ENCODE data around the gene PKDREJ. TPM values are rescaled to one million over a fixed set of nuclear protein-coding genes. Genes with fewer than 3 reads are reported as not detected.
"Not testable (repeated sequence)": the region's sequence is repeated elsewhere in the genome, so short reads cannot be mapped to it uniquely, and the experiment has no call there.

PKDREJ gene, protein sequence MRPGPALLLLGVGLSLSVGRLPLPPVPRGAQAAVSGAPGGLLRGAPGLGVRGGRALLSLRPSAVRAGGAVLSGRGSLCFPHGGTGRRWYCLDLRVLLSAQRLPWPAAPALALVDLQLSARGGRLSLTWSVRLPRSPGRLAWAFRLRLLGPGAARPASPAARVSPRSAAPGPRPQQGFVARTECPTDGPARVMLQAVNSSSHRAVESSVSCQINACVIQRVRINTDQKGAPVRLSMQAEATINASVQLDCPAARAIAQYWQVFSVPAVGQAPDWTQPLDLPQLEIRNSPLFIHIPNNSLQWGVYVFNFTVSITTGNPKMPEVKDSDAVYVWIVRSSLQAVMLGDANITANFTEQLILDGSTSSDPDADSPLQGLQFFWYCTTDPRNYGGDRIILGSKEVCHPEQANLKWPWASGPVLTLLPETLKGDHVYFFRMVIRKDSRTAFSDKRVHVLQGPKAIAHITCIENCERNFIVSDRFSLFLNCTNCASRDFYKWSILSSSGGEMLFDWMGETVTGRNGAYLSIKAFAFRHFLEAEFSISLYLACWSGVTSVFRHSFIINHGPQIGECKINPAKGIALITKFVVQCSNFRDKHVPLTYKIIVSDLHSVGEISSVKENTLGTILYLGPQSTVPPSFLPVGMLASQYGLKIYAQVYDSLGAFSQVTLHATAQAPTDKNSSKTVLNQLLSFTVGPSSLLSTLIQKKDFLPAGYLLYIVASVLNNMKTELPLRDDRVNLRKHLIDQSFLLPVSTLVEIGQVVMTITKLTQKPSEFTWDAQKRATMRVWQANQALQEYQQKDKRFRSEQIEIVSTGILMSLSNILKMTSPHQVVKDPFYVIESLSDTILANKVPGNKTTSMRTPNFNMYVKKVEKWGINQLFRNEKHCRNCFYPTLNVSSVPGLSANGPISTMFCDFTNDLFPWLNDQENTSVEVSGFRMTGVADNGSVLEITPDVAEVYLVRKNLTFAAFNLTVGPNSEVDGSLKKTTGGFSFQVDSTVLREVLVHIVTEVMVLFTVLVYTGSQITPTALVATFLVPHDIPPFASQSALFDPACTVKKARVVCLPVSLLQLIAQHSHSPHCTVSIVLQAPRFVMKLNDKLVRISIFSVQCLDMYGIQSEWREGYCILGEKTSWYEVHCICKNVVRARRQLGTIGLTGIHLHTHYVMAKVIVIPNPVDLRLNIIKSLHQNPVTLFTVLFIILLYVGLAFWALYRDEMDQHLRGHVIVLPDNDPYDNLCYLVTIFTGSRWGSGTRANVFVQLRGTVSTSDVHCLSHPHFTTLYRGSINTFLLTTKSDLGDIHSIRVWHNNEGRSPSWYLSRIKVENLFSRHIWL (N-terminal part only)
- total RNA-seq = not detected
- not detected for polyA plus RNA-seq

DNA sequence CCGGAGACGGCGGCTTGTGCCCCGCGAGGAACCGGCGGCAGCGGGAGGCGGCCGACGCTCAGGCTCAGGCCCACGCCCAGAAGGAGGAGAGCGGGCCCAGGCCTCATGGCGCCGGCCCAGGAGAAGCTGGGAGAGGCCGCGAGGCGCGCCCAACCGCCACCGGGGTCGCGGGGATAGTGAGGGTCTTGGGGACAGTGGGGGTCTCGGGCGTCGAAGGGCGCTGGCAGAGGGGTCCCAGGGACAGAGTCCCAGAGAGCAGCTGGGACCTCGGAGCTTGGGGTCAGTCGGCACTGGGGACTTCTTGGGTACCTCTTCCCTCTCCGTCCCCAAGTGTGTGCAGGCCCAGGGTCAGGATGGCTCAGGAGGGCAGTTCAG is at the start of gene PKDREJ:
Gene PKDREJ (minus strand): TSS at position 128 of the 375 bp plus-strand sequence. CDS start 21 bp downstream, at position 107.
- POLR2A ChIA-PET (ENCODE audit: partially characterized antibody) = interaction anchor here (1.1 kb wide), 1 partner anchor 15 kb away, joined by 4 read pairs; no protein-coding TSS in a partner anchor
- peak within 1 kb of the TSS; percentile 20 to 51 (median 34) for H3K4me3 Mint-ChIP-seq
- H3K27me3 Mint-ChIP-seq = peaks cover 39 to 51% of the 10 kb centered on the region in 2 donors
- H3K4me3 ChIP-seq (ENCODE audit: low read length in 2 of 2) = no peak within 1 kb of the TSS
- peak within 1 kb of the TSS in 1 of 7 donors; percentile 42 for H3K27ac Mint-ChIP-seq
- peaks cover 17% of the 10 kb centered on the region for H3K27me3 ChIP-seq (ENCODE audit: insufficient read depth, low read length)
- H3K27ac ChIP-seq (ENCODE audit: low read depth, low read length) = no peak within 1 kb of the TSS
- no peaks in the 10 kb centered on the region for H3K36me3 ChIP-seq (ENCODE audit: insufficient read depth, low read length)
- H3K4me1 Mint-ChIP-seq = peaks cover 5 to 16% (median 8%) of the 10 kb centered on the region in 4 donors
- CTCF ChIA-PET (ENCODE audit: partially characterized antibody) = no interaction called here
- peaks cover 0 to 3% of the 10 kb centered on the region in 2 donors for H3K36me3 Mint-ChIP-seq
- H3K4me1 ChIP-seq (ENCODE audit: insufficient read depth, low read length) = peaks cover 7% of the 10 kb centered on the region
- H3K9me3 ChIP-seq (ENCODE audit: control insufficient read depth in 1 of 2, low read length in 2 of 2) = no peaks in the 10 kb centered on the region
- DNase-seq = no peak
- intact Hi-C loops (cut with micrococcal nuclease) = no loop called here
- peaks cover 0 to 7% (median under 1%) of the 10 kb centered on the region in 8 donors for H3K9me3 Mint-ChIP-seq

DNA sequence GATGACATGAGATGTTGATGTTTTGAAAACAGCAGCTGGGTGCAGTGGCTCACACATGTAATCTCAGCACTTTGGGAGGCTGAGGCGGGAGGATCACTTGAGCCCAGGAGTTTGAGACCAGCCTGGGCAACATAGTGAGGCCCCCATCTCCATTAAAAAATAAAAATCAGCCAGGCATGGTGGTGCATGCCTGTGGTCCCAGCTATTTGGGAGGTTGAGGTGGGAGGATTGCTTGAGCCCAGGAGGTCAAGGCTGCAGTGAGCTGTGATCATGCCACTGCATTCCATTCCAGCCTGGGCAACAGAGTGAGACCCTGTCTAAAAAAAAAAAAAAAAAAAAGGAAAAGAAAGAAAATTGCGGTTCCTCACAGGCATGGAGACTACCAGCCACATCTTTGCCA is 49.7 kb upstream of the PKDREJ start:
- not testable (repeated sequence) for H3K36me3 Mint-ChIP-seq; H3K4me1 Mint-ChIP-seq; DNase-seq; H3K27ac ChIP-seq (ENCODE audit: low read depth, low read length); H3K9me3 ChIP-seq (ENCODE audit: control insufficient read depth in 1 of 2, low read length in 2 of 2); H3K4me3 ChIP-seq (ENCODE audit: low read length in 2 of 2); H3K4me3 Mint-ChIP-seq; H3K27me3 ChIP-seq (ENCODE audit: insufficient read depth, low read length); H3K27me3 Mint-ChIP-seq; H3K4me1 ChIP-seq (ENCODE audit: insufficient read depth, low read length); H3K27ac Mint-ChIP-seq; H3K9me3 Mint-ChIP-seq; H3K36me3 ChIP-seq (ENCODE audit: insufficient read depth, low read length)
- intact Hi-C loops (cut with micrococcal nuclease) = loop anchor here (5.0 kb wide), 1 partner anchor 306 kb away; no protein-coding TSS in a partner anchor
- POLR2A ChIA-PET (ENCODE audit: partially characterized antibody) = interaction anchor here (1.6 kb wide), 1 partner anchor 191 kb away, joined by 3 read pairs; no protein-coding TSS in a partner anchor
- CTCF ChIA-PET (ENCODE audit: partially characterized antibody) = interaction anchor here (0.6 to 4.3 kb wide), 8 partner anchors 9 to 1590 kb away, joined by 3 to 37 read pairs (median 4); no protein-coding TSS in a partner anchor

DNA sequence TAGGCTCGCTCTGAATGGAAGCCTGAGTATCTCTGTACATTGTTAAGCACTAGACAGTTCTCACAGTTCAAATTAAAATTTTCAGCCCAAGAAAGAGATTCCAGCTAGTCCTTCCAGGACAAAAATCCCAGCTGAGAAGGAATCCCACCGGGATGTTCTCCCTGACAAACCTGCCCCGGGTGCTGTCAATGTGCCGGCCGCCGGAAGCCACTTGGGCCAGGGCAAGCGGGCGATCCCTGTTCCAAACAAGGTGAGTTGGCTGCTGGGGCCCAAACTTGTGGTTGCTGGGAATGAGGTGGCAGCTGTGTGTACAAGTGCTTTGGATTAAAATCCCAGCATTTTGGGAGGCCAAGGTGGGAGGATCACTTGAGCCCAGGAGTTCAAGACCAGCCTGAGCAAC is 48.9 kb upstream of the PKDREJ start:
- intact Hi-C loops (cut with micrococcal nuclease) = loop anchor here (5.0 kb wide), 1 partner anchor 305 kb away; no protein-coding TSS in a partner anchor
- H3K27me3 Mint-ChIP-seq = no peaks in the 10 kb centered on the region
- Histone ChIP-seq H3K4me1 (ENCODE audit: insufficient read depth, low read length) (no peaks in the 10 kb centered on the region), H3K36me3 (ENCODE audit: insufficient read depth, low read length) (no peaks in the 10 kb centered on the region), H3K27me3 (ENCODE audit: insufficient read depth, low read length) (no peaks in the 10 kb centered on the region), H3K27ac (ENCODE audit: low read depth, low read length) (no peak overlapping the region), H3K9me3 (ENCODE audit: control insufficient read depth in 1 of 2, low read length in 2 of 2) (no peaks in the 10 kb centered on the region), H3K4me3 (ENCODE audit: low read length in 2 of 2) (no peak overlapping the region)
- peaks cover 0 to 2% (median under 1%) of the 10 kb centered on the region in 4 donors for H3K4me1 Mint-ChIP-seq
- peak overlapping the region in 2 of 7 donors; percentile 67 to 74 for H3K27ac Mint-ChIP-seq
- DNase-seq = no peak
- H3K9me3 Mint-ChIP-seq = no peaks in the 10 kb centered on the region
- ChIA-PET POLR2A (ENCODE audit: partially characterized antibody) (interaction anchor here (1.3 to 1.6 kb wide), 2 partner anchors 16 to 190 kb away, joined by 3 read pairs; no protein-coding TSS in a partner anchor), CTCF (ENCODE audit: partially characterized antibody) (interaction anchor here (0.7 to 4.3 kb wide), 5 partner anchors 13 to 306 kb away, joined by 3 to 37 read pairs (median 5); no protein-coding TSS in a partner anchor)
- H3K36me3 Mint-ChIP-seq = no peaks in the 10 kb centered on the region
- H3K4me3 Mint-ChIP-seq = no peak overlapping the region

DNA sequence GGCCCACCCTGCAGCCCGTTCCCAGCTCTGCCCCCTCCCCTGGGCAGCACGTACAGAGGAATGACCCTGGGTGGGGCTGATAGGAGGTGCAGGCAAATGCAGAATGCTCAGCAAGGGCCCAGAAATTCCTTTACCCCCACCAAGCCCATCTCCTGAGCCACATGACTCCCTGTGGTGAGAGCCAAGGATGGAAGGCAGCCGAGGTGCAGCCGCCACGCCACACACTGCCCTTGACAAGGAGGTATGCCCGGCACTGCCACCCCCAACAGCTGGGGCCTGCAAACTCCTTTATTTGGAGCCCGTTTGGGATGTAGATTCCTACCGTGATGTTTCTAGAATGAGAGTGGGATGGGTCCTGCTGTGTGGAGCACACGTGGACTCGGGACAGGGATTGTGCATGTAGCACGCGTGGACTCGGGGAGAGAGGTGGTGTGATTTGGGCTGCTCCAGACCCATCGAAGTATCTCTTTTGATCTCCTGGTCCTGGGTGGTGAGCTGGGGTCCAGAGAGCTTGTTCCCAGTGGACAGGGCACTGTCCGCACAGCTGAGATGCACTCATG is 46.5 kb upstream of the PKDREJ start:
- Mint-ChIP-seq H3K27ac (peak overlapping the region in 2 of 7 donors; percentile 9 to 66), H3K4me3 (no peak overlapping the region), H3K36me3 (no peaks in the 10 kb centered on the region), H3K27me3 (no peaks in the 10 kb centered on the region), H3K9me3 (no peaks in the 10 kb centered on the region), H3K4me1 (peaks cover 0 to 2% (median under 1%) of the 10 kb centered on the region in 4 donors)
- no peak for DNase-seq
- Histone ChIP-seq H3K4me1 (ENCODE audit: insufficient read depth, low read length) (no peaks in the 10 kb centered on the region), H3K4me3 (ENCODE audit: low read length in 2 of 2) (no peak overlapping the region), H3K27me3 (ENCODE audit: insufficient read depth, low read length) (no peaks in the 10 kb centered on the region), H3K36me3 (ENCODE audit: insufficient read depth, low read length) (no peaks in the 10 kb centered on the region), H3K9me3 (ENCODE audit: control insufficient read depth in 1 of 2, low read length in 2 of 2) (no peaks in the 10 kb centered on the region), H3K27ac (ENCODE audit: low read depth, low read length) (no peak overlapping the region)
- intact Hi-C loops (cut with micrococcal nuclease) = loop anchor here (5.0 kb wide), 1 partner anchor 302 kb away; no protein-coding TSS in a partner anchor
- ChIA-PET POLR2A (ENCODE audit: partially characterized antibody) (no interaction called here), CTCF (ENCODE audit: partially characterized antibody) (interaction anchor here (1.0 to 4.3 kb wide), 2 partner anchors 10 to 188 kb away, joined by 4 to 37 read pairs; no protein-coding TSS in a partner anchor)

DNA sequence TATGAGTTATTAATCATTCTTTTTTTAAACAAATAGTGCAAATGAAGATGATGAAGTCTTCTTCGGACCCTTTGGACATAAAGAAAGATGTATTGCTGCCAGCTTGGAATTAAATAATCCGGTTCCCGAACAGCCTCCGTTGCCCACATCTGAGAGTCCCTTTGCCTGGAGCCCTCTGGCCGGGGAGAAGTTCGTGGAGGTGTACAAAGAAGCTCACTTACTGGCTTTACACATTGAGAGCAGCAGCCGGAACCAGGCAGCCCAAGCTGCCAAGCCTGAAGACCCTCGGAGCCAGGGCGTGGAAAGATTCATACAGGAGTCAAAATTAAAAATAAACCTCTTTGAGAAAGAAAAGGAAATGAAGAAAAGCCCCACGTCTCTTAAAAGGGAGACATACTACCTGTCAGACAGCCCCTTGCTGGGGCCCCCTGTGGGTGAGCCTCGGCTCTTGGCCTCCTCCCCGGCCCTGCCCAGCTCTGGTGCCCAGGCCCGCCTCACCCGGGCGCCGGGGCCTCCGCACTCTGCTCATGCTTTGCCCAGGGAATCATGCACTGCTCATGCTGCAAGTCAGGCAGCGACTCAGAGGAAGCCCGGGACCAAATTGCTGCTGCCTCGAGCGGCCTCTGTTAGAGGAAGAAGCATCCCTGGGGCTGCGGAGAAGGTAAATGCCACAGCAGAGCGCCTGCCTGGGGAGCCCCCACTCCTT is 45.3 kb upstream of the PKDREJ start:
- H3K27me3 Mint-ChIP-seq = no peaks in the 10 kb centered on the region
- ChIA-PET POLR2A (ENCODE audit: partially characterized antibody) (no interaction called here), CTCF (ENCODE audit: partially characterized antibody) (no interaction called here)
- Histone ChIP-seq H3K36me3 (ENCODE audit: insufficient read depth, low read length) (no peaks in the 10 kb centered on the region), H3K9me3 (ENCODE audit: control insufficient read depth in 1 of 2, low read length in 2 of 2) (no peaks in the 10 kb centered on the region), H3K4me3 (ENCODE audit: low read length in 2 of 2) (no peak overlapping the region), H3K27ac (ENCODE audit: low read depth, low read length) (no peak overlapping the region), H3K27me3 (ENCODE audit: insufficient read depth, low read length) (no peaks in the 10 kb centered on the region), H3K4me1 (ENCODE audit: insufficient read depth, low read length) (no peaks in the 10 kb centered on the region)
- no peak for DNase-seq
- no peak overlapping the region for H3K4me3 Mint-ChIP-seq
- H3K4me1 Mint-ChIP-seq = peaks cover 0 to 4% (median under 1%) of the 10 kb centered on the region in 4 donors
- H3K9me3 Mint-ChIP-seq = no peaks in the 10 kb centered on the region
- no peaks in the 10 kb centered on the region for H3K36me3 Mint-ChIP-seq
- intact Hi-C loops (cut with micrococcal nuclease) = no loop called here
- H3K27ac Mint-ChIP-seq = peak overlapping the region in 2 of 7 donors; percentile 25 to 41

DNA sequence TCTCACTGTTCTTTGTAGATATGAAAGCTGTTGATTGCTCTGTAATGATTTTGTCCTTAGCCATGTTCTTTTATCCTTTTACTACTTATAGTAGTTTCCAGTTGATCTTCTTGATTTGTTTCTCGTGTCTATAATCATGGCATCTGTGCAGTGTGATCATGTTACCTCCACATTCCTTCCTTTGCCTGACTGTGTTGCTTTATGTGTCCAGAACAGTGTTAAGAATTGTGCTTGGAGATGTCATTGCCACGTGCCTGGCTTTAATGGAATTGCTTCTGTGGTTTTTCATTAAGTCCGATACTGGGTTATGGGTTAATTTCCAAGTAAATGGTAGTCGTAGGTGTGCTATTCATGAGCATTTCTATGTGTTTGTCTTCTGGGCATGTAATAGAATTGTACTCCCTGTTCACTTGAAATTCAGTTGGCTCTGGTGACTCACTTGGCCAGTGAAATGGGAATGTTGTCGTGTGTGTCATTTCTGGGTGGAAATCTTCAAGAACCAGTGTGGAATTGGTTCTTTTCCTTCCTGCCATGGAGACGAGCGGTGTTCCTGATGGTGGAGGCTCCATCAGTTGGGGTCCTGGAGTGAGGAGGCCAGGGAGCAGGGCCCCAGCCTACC is 40.3 kb upstream of the PKDREJ start:
- Histone ChIP-seq H3K4me3 (ENCODE audit: low read length in 2 of 2) (no peak overlapping the region), H3K36me3 (ENCODE audit: insufficient read depth, low read length) (no peaks in the 10 kb centered on the region), H3K9me3 (ENCODE audit: control insufficient read depth in 1 of 2, low read length in 2 of 2) (no peaks in the 10 kb centered on the region), H3K27ac (ENCODE audit: low read depth, low read length) (no peak overlapping the region), H3K4me1 (ENCODE audit: insufficient read depth, low read length) (no peaks in the 10 kb centered on the region), H3K27me3 (ENCODE audit: insufficient read depth, low read length) (no peaks in the 10 kb centered on the region)
- ChIA-PET CTCF (ENCODE audit: partially characterized antibody) (interaction anchor here (3.0 kb wide), 1 partner anchor 297 kb away, joined by 7 read pairs; no protein-coding TSS in a partner anchor), POLR2A (ENCODE audit: partially characterized antibody) (no interaction called here)
- no peaks in the 10 kb centered on the region for H3K9me3 Mint-ChIP-seq
- H3K36me3 Mint-ChIP-seq = no peaks in the 10 kb centered on the region
- peak overlapping the region in 1 of 7 donors; percentile 34 for H3K27ac Mint-ChIP-seq
- no peaks in the 10 kb centered on the region for H3K27me3 Mint-ChIP-seq
- no peak for DNase-seq
- no peak overlapping the region for H3K4me3 Mint-ChIP-seq
- intact Hi-C loops (cut with micrococcal nuclease) = no loop called here
- H3K4me1 Mint-ChIP-seq = peaks cover 0 to 2% (median 0%) of the 10 kb centered on the region in 4 donors
